ENCODE results near the gene KTI12. TPM values are rescaled to one million over a fixed set of nuclear protein-coding genes. Genes with fewer than 3 reads are reported as not detected.

Gene KTI12
- total RNA-seq, 1 experiment from 2014 or later = 9.1 TPM

DNA sequence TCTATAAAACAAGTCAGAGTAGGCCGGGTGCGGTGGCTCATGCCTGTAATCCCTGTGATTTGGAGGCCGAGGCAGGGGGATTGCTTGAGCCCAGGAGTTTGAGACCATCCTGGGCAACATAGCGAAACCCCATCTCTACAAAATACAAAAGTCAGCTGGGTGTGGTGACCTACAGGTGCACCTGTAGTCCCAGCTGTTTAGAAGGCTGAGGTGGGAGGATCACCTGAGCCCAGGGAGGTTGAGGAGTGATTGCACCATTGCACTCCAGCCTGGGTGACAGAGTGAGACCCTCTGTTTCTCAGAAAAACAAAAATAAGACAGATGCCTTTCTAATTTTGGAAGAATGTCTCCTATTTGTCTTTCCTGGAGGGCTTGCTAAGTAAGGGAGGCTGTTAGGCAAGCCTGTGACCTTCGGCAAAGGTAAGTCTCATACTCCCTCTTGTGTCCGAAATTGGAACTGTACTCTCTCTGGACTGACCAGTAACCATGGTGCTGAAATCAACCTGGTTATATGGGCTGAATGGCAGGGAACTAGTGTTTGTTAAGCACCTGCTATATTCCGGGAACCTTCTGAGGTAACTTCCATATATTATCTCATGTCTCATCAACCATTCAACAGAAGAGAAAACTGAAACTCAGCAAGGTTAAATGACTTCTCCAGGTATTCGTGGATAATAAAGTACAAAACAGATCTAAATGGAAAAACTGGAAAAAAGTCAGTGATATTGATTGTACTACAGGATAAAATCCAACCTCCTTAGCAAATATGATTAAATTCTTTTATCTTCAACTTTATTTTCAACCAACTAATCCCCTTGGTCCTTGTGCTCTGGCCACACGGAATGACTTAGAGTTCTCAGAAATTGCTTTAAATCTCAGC, 31.3 kb downstream of the KTI12 start:
- H3K27ac Mint-ChIP-seq (ENCODE audit: unreplicated experiment) = peak overlapping the region; percentile 25
- peaks cover 17% of the 10 kb centered on the region for H3K4me1 Mint-ChIP-seq (ENCODE audit: low read depth, unreplicated experiment)
- no peaks in the 10 kb centered on the region for H3K9me3 Mint-ChIP-seq (ENCODE audit: low read depth, unreplicated experiment)

DNA sequence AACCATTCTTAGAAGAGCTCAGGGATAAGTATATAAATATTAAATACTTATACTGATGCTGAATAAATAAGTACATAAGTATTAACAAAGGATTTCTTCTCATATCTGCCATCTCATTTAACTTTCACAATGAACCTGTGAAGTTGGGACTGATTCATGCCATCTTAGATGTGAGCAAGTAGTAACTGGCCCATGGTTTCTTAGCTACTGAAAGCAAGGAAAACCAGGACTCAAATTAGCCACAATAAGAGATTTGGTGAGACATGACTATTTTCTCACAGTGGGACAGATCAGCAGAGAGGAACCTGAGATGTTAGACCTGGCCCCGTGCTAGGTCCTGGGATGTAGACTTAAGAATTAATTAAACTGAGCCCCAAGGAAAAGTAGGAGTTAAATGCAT, 34.9 kb downstream of the KTI12 start:
- BruUV-seq (replicated peaks) = no TSS peak
- Mint-ChIP-seq H3K27me3 (ENCODE audit: unreplicated experiment) (peaks cover 44% of the 10 kb centered on the region), H3K27ac (ENCODE audit: unreplicated experiment) (no peak overlapping the region), H3K4me1 (ENCODE audit: low read depth, unreplicated experiment) (no peaks in the 10 kb centered on the region), H3K9me3 (ENCODE audit: low read depth, unreplicated experiment) (no peaks in the 10 kb centered on the region), H3K4me3 (ENCODE audit: low read depth, unreplicated experiment) (no peak overlapping the region), H3K36me3 (ENCODE audit: insufficient read depth, unreplicated experiment) (no peaks in the 10 kb centered on the region)
- intact Hi-C loops (cut with micrococcal nuclease; ENCODE audit: unreplicated experiment) = no loop called here
- DNase-seq = no peak
- TF ChIP-seq, protein P1, sequence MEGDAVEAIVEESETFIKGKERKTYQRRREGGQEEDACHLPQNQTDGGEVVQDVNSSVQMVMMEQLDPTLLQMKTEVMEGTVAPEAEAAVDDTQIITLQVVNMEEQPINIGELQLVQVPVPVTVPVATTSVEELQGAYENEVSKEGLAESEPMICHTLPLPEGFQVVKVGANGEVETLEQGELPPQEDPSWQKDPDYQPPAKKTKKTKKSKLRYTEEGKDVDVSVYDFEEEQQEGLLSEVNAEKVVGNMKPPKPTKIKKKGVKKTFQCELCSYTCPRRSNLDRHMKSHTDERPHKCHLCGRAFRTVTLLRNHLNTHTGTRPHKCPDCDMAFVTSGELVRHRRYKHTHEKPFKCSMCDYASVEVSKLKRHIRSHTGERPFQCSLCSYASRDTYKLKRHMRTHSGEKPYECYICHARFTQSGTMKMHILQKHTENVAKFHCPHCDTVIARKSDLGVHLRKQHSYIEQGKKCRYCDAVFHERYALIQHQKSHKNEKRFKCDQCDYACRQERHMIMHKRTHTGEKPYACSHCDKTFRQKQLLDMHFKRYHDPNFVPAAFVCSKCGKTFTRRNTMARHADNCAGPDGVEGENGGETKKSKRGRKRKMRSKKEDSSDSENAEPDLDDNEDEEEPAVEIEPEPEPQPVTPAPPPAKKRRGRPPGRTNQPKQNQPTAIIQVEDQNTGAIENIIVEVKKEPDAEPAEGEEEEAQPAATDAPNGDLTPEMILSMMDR (IDR thresholded peaks at IDR 0.05; ENCODE audit: unreplicated experiment) = no peak
- CTCF ChIA-PET = no interaction called here

More for the DNA sequence above, 31.3 kb downstream of the KTI12 start:
- BruUV-seq (replicated peaks) = no TSS peak
- CTCF ChIA-PET = interaction anchor here (1.6 kb wide), 1 partner anchor 105 kb away, joined by 8 read pairs; no protein-coding TSS in a partner anchor
- TF ChIP-seq, protein P1 (IDR thresholded peaks at IDR 0.05; ENCODE audit: unreplicated experiment) = peak; percentile 86
- Mint-ChIP-seq H3K4me3 (ENCODE audit: low read depth, unreplicated experiment) (no peak overlapping the region), H3K27me3 (ENCODE audit: unreplicated experiment) (peaks cover 23% of the 10 kb centered on the region), H3K36me3 (ENCODE audit: insufficient read depth, unreplicated experiment) (peaks cover 5% of the 10 kb centered on the region)
- peak; percentile 88 for DNase-seq
- intact Hi-C loops (cut with micrococcal nuclease; ENCODE audit: unreplicated experiment) = loop anchor here (1.0 to 10.0 kb wide), 2 partner anchors 105 to 187 kb away; no protein-coding TSS in a partner anchor

DNA sequence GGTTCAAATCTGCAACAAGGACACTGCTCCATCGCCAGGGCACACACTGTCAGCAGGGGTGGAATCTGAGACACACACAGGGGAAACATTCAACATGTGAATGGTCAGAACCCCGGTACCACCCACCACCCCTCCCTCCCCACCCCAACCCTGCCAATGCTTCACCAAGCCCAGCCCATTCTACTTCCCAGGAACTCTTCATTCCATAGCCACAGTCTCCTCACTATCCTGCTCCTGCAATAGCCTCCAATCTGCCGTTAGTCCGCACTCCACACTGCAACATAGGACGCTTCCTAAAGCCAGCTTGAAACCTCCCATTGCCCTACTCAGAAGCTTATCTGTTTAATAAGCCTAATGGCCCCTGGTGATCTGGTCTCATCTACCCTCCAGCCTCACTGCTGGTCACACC, 35.6 kb downstream of the KTI12 start:
- Mint-ChIP-seq H3K9me3 (ENCODE audit: low read depth, unreplicated experiment) (no peaks in the 10 kb centered on the region), H3K4me3 (ENCODE audit: low read depth, unreplicated experiment) (no peak overlapping the region), H3K27ac (ENCODE audit: unreplicated experiment) (no peak overlapping the region), H3K4me1 (ENCODE audit: low read depth, unreplicated experiment) (no peaks in the 10 kb centered on the region), H3K36me3 (ENCODE audit: insufficient read depth, unreplicated experiment) (no peaks in the 10 kb centered on the region), H3K27me3 (ENCODE audit: unreplicated experiment) (peaks cover 51% of the 10 kb centered on the region)
- BruUV-seq (replicated peaks) = no TSS peak
- TF ChIP-seq, protein P1 (IDR thresholded peaks at IDR 0.05; ENCODE audit: unreplicated experiment) = no peak
- intact Hi-C loops (cut with micrococcal nuclease; ENCODE audit: unreplicated experiment) = no loop called here
- CTCF ChIA-PET = interaction anchor here (0.6 kb wide), 1 partner anchor 165 kb away, joined by 7 read pairs; no protein-coding TSS in a partner anchor
- no peak for DNase-seq

DNA sequence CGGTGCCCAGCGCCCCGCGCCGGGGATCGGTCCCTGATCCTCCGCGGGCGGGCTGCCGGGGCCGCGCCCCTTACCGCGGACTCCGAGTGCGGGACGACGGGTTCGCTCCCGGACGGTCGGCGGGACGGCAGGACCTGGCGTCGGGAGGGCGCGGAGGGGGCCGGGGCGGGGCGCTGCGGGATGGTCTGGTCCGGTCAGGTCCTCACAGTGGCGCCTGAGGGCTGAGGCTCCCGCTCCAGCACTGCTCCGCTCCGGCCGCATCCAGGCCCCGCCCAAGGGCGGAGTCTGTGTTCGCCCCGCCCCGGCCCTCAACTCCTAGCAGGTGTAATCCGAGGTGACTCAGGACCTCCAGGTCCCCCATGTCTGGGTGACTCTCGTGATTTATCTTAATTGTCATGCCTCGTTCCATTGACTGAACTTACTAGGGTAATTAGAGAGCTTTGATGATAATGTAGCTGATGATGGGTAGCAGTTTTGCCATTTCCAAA, 43.1 kb downstream of the KTI12 start, which contains the start of gene RAB3B:
RAB3B (minus strand) TSS at position 223 of the 488 bp plus-strand sequence. CDS start 13,583 bp downstream, outside the sequence.
- DNase-seq = peak; percentile 90
- CTCF ChIA-PET = interaction anchor here (1.1 kb wide), 1 partner anchor 14 kb away, joined by 5 read pairs; no protein-coding TSS in a partner anchor

More for the DNA sequence above, 43.1 kb downstream of the KTI12 start, which contains the start of gene RAB3B:
- Mint-ChIP-seq H3K9me3 (ENCODE audit: low read depth, unreplicated experiment) (no peaks in the 10 kb centered on the region), H3K4me3 (ENCODE audit: low read depth, unreplicated experiment) (peak within 1 kb of the TSS; percentile 74), H3K36me3 (ENCODE audit: insufficient read depth, unreplicated experiment) (peaks cover 13% of the 10 kb centered on the region), H3K27ac (ENCODE audit: unreplicated experiment) (peak within 1 kb of the TSS; percentile 22), H3K27me3 (ENCODE audit: unreplicated experiment) (peaks cover 82% of the 10 kb centered on the region), H3K4me1 (ENCODE audit: low read depth, unreplicated experiment) (peaks cover 10% of the 10 kb centered on the region)
- intact Hi-C loops (cut with micrococcal nuclease; ENCODE audit: unreplicated experiment) = no loop called here
- no TSS peak for BruUV-seq (replicated peaks)
- TF ChIP-seq, protein P1 (IDR thresholded peaks at IDR 0.05; ENCODE audit: unreplicated experiment) = no peak

Data from Calu3 (cell line).